Erythroblast (primary cell): Measurements from ENCODE around the gene OR2Y1.

Experiments
- GATA1 ChIP-seq: IDR thresholded peaks from 2 replicates; pipeline ENCODE4 v1.6.1; 2011; ENCODE audit warnings: low read depth, mild to moderate bottlenecking, control low read depth, low read length, moderate library complexity
- POLR2A ChIP-seq: IDR thresholded peaks from 2 replicates; pipeline ENCODE4 v1.6.1; 2011; ENCODE audit warnings: mild to moderate bottlenecking, low read length

DNA sequence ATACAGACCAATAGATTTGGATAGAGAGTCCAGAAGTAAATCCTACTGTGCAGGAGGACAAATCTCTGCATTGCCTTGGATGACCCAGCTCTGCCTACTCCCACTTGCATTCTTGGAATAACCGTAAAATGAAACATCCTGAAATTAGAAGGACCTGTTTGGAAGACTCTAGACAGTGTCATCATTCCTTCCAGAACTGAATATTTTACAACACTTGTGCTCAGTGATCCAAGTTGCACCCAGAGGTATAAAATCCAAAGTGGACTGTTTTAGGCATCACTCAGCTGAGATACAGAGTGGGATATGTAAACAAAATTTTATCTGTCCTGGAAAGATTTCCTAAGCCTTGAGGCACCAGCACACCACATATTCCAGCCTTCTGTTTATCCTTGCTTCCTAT lies 43.7 kb downstream of the OR2Y1 start:
- TF ChIP-seq POLR2A, result no peak
- TF ChIP-seq GATA1, result no peak
